Chondrocyte (in vitro differentiated cells): Measurements from ENCODE around the gene SETDB2. TPM values are rescaled to one million over a fixed set of nuclear protein-coding genes. Genes with fewer than 3 reads are reported as not detected.

Source experiments
- DNase-seq: peaks from one replicate; pipeline ENCODE4 v3.0.0; 2021; ENCODE audit warnings: mixed read lengths, low spot score
- H3K27ac Mint-ChIP-seq: one replicate; pipeline ENCODE4 v1.8.0; 2021; ENCODE audit warnings: mild to moderate bottlenecking, moderate library complexity, mixed read lengths; ENCODE audit not compliant: unreplicated experiment
- H3K27me3 Mint-ChIP-seq: 2 replicates; pipeline ENCODE4 v1.8.0; 2021; ENCODE audit warnings: low read depth, mixed read lengths
- H3K36me3 Mint-ChIP-seq: 2 replicates; pipeline ENCODE4 v1.8.0; 2021; ENCODE audit warnings: low read depth, mixed read lengths
- H3K4me1 Mint-ChIP-seq: 2 replicates; pipeline ENCODE4 v1.8.0; 2021; ENCODE audit warnings: low read depth, mild to moderate bottlenecking, mixed read lengths
- H3K4me3 Mint-ChIP-seq: one replicate; pipeline ENCODE4 v1.8.0; 2021; ENCODE audit warnings: mild to moderate bottlenecking, moderate library complexity, mixed read lengths; ENCODE audit not compliant: unreplicated experiment
- H3K9me3 Mint-ChIP-seq: 2 replicates; pipeline ENCODE4 v1.8.0; 2021; ENCODE audit warnings: low read depth, mixed read lengths
- CTCF ChIP-seq: fragments of 200-600 bp; sonication (generic); IDR thresholded peaks from 2 replicates; pipeline ENCODE4 v1.5.0; 2021; ENCODE audit warnings: antibody characterized with exemption, mild to moderate bottlenecking, moderate library complexity
- total RNA-seq: library from RNA; stranded (reverse); gene quantifications from 3 replicates; pipeline ENCODE4 v1.2.1, GENCODE V29; 2021

SETDB2 gene
- total RNA-seq, 1 donor from 2014 or later, result 7.3 TPM

- Mint-ChIP-seq H3K27ac (peak overlapping the region; percentile 63), H3K9me3 (no peaks in the 10 kb centered on the region), H3K4me3 (no peak overlapping the region), H3K36me3 (peaks cover 2% of the 10 kb centered on the region), H3K4me1 (peaks cover 40% of the 10 kb centered on the region), H3K27me3 (no peaks in the 10 kb centered on the region)
- TF ChIP-seq CTCF, result no peak
- no peak for DNase-seq
Observed at GRCh38 chr13:49446473-49446872, 2.4 kb downstream of the SETDB2 start.

- Mint-ChIP-seq H3K9me3 (no peaks in the 10 kb centered on the region), H3K27ac (no peak overlapping the region), H3K4me3 (no peak overlapping the region), H3K27me3 (no peaks in the 10 kb centered on the region), H3K4me1 (peaks cover 31% of the 10 kb centered on the region), H3K36me3 (peaks cover 2% of the 10 kb centered on the region)
- no peak for TF ChIP-seq CTCF
- DNase-seq, result no peak
Observed at GRCh38 chr13:49448753-49449152, 4.7 kb downstream of the SETDB2 start.

GRCh38 chr13:49450105-49450819, 6.2 kb downstream of the SETDB2 start:
- Mint-ChIP-seq H3K9me3 (no peaks in the 10 kb centered on the region), H3K4me3 (no peak overlapping the region), H3K36me3 (peaks cover 2% of the 10 kb centered on the region), H3K4me1 (peaks cover 27% of the 10 kb centered on the region), H3K27me3 (no peaks in the 10 kb centered on the region), H3K27ac (no peak overlapping the region)
- no peak for DNase-seq
- TF ChIP-seq CTCF, result no peak

- H3K4me3 Mint-ChIP-seq, result no peak overlapping the region
- no peaks in the 10 kb centered on the region for H3K9me3 Mint-ChIP-seq
- no peak for DNase-seq
- H3K27ac Mint-ChIP-seq, result no peak overlapping the region
- peaks cover 2% of the 10 kb centered on the region for H3K36me3 Mint-ChIP-seq
- no peak for TF ChIP-seq CTCF
- H3K4me1 Mint-ChIP-seq, result peaks cover 18% of the 10 kb centered on the region
- no peaks in the 10 kb centered on the region for H3K27me3 Mint-ChIP-seq
Observed at GRCh38 chr13:49452725-49453457, 8.8 kb downstream of the SETDB2 start.

- Mint-ChIP-seq H3K27me3 (no peaks in the 10 kb centered on the region), H3K27ac (no peak overlapping the region), H3K4me3 (no peak overlapping the region), H3K36me3 (peaks cover 2% of the 10 kb centered on the region), H3K9me3 (no peaks in the 10 kb centered on the region), H3K4me1 (peaks cover 18% of the 10 kb centered on the region)
- TF ChIP-seq CTCF, result no peak
- no peak for DNase-seq
Observed at GRCh38 chr13:49453465-49453864, 9.4 kb downstream of the SETDB2 start.
